ENCODE results near the gene EP400.
A peak's percentile ranks its signal among the peaks of the same experiment; 100 is the strongest.

The EP400 gene

GRCh38 chr12:131949431-131950181 lies at the start of gene EP400:
EP400 (plus strand) TSS chr12:131949942; CDS start chr12:131960620, 10,678 bp downstream.
- DNase-seq (ENCODE audit: low read depth in 2 of 2) = peak; percentile 93 to 94

- no peak for DNase-seq (ENCODE audit: low read depth in 2 of 2)
Measured at GRCh38 chr12:131900397-131900796, 49.3 kb upstream of the EP400 start.

GRCh38 chr12:131901431-131902331 lies 48.1 kb upstream of the EP400 start:
- no peak for DNase-seq (ENCODE audit: low read depth in 2 of 2)

- DNase-seq (ENCODE audit: low read depth in 2 of 2) = no peak
Measured at GRCh38 chr12:131902332-131903241, 47.2 kb upstream of the EP400 start.

- DNase-seq (ENCODE audit: low read depth in 2 of 2) = no peak
Measured at GRCh38 chr12:131903270-131904255, 46.2 kb upstream of the EP400 start.

GRCh38 chr12:131904346-131904745 lies 45.4 kb upstream of the EP400 start:
- DNase-seq (ENCODE audit: low read depth in 2 of 2) = no peak

- no peak for DNase-seq (ENCODE audit: low read depth in 2 of 2)
Measured at GRCh38 chr12:131905081-131905629, 44.6 kb upstream of the EP400 start.

- no peak for DNase-seq (ENCODE audit: low read depth in 2 of 2)
Measured at GRCh38 chr12:131905630-131906091, 44.1 kb upstream of the EP400 start.

- no peak for DNase-seq (ENCODE audit: low read depth in 2 of 2)
Measured at GRCh38 chr12:131907379-131908091, 42.2 kb upstream of the EP400 start.

GRCh38 chr12:131908092-131909080 lies 41.4 kb upstream of the EP400 start:
- no peak for DNase-seq (ENCODE audit: low read depth in 2 of 2)

GRCh38 chr12:131909081-131909751 lies 40.5 kb upstream of the EP400 start:
- DNase-seq (ENCODE audit: low read depth in 2 of 2) = no peak

- DNase-seq (ENCODE audit: low read depth in 2 of 2) = no peak
Measured at GRCh38 chr12:131909752-131910219, 40.0 kb upstream of the EP400 start.

GRCh38 chr12:131910302-131911027 lies 39.3 kb upstream of the EP400 start:
- DNase-seq (ENCODE audit: low read depth in 2 of 2) = no peak

- DNase-seq (ENCODE audit: low read depth in 2 of 2) = no peak
Measured at GRCh38 chr12:131911028-131911650, 38.6 kb upstream of the EP400 start.

- no peak for DNase-seq (ENCODE audit: low read depth in 2 of 2)
Measured at GRCh38 chr12:131911851-131912477, 37.8 kb upstream of the EP400 start.

Measured in stimulated activated CD4-positive, alpha-beta T cell treated with anti-CD3 and anti-CD28 coated beads, Interleukin-1b, Interleukin-23, amount 100 ng/mL, for 1 hour (primary cell).